ENCODE measurements around the gene NUP54. TPM values are rescaled to one million over a fixed set of nuclear protein-coding genes. Genes with fewer than 3 reads are reported as not detected.

NUP54 gene
- total RNA-seq, 6 experiments from 2014 or later, result 13.3 to 18.9 (median 14.4) TPM

DNA sequence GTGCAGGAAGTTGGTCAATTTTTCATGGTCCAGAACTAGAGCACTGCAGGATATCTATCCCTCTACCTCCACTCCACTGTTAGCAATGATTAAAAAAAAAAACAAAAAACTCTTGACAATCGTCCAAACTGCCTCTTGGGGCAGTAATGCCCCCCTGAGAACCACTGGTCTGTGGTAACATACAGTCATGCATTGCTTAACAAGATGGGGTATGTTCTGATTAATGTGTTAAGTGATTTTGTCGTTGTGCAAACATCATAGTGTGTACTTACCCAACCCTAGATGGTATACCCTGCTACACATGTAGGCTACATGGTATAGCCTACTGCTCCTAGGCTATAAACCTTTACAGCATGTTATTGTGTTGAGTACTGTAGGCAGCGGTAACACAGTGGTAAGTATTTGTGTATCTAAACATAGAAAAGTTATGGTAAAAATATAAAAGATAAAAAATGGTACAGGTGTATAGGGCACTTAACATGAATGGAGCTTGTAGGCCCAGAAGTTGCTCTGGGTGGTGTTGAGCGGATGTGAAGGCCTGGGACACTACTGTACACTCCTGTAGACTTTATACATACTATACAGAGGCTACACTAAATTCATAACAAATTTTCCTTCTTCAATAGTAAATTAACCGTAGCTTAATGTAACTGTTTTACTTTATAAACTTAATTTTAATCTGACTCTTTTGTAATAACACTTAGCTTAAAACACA, 39.6 kb downstream of the NUP54 start:
- DNase-seq (no peak), ATAC-seq (no peak)
- no peak overlapping the region for H3K4me3 ChIP-seq
- H3K27ac ChIP-seq, result no peak overlapping the region
- WGBS (ENCODE audit: insufficient coverage, low coverage, low lambda C conversion rate, missing lambda C conversion rate), result 63% methylated on average over 5 of the region's 5 CpGs
- no peaks in the 10 kb centered on the region for H3K27me3 ChIP-seq
- peaks cover 0 to 2% (median 0%) of the 10 kb centered on the region in 4 donors for H3K36me3 ChIP-seq
- intact Hi-C loops (cut with DNase I), result no loop called here
- H3K4me1 ChIP-seq, result no peaks in the 10 kb centered on the region
- TF ChIP-seq, protein P1, sequence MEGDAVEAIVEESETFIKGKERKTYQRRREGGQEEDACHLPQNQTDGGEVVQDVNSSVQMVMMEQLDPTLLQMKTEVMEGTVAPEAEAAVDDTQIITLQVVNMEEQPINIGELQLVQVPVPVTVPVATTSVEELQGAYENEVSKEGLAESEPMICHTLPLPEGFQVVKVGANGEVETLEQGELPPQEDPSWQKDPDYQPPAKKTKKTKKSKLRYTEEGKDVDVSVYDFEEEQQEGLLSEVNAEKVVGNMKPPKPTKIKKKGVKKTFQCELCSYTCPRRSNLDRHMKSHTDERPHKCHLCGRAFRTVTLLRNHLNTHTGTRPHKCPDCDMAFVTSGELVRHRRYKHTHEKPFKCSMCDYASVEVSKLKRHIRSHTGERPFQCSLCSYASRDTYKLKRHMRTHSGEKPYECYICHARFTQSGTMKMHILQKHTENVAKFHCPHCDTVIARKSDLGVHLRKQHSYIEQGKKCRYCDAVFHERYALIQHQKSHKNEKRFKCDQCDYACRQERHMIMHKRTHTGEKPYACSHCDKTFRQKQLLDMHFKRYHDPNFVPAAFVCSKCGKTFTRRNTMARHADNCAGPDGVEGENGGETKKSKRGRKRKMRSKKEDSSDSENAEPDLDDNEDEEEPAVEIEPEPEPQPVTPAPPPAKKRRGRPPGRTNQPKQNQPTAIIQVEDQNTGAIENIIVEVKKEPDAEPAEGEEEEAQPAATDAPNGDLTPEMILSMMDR (IDR thresholded peaks at IDR 0.05), result no peak
- no peak for TF ChIP-seq POLR2A (IDR thresholded peaks at IDR 0.05)
- no peaks in the 10 kb centered on the region for H3K9me3 ChIP-seq

DNA sequence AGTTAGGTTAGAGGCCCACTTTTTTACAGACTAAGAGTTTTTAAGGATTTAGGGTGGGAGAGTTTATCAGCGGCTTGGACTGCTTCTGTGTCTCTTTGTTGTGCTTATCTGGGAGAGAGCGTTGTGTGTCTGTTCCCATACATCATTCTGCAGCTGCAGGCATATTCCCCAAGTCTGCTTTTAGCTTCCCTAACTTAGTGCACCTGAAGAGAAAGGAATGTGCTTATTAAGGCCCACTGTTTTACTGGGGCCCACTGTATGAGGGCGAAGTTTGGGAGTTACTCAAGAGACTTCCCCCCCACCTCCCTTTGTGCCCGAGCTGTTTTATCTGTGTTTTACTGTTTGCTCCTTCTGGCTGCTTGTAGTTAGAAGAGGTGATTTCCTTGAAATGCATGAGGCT, 41.8 kb downstream of the NUP54 start:
- intact Hi-C loops (cut with DNase I), result no loop called here
- no peak for ATAC-seq
- Histone ChIP-seq H3K9me3 (no peaks in the 10 kb centered on the region), H3K27me3 (no peaks in the 10 kb centered on the region), H3K4me3 (no peak overlapping the region), H3K27ac (no peak overlapping the region), H3K36me3 (no peaks in the 10 kb centered on the region), H3K4me1 (no peaks in the 10 kb centered on the region)
- no peak for DNase-seq
- TF ChIP-seq, protein P1 (IDR thresholded peaks at IDR 0.05), result no peak
- TF ChIP-seq POLR2A (IDR thresholded peaks at IDR 0.05), result no peak
- whole genome bisulfite sequencing (ENCODE audit: insufficient coverage, low coverage, low lambda C conversion rate, missing lambda C conversion rate), result 75% methylated on average over 4 of the region's 4 CpGs

DNA sequence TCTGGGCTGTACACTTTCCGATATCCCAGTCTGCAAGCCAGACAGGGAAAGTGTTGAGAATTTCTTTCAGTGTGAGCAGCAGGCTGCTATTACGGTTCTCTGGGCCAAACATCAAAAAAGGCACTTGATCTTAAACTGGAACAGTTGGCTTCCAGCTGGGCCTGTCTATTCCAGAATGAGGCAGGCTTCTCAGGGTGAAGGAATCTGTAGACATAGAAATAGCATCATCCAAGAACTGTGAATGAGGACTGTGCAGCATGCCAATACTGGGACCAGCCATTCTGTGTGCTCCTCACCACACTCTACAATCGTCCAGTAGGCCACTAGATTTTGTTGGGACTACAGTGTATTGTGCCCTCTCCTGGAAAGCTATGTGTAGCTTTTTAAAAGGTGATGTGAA, 42.5 kb downstream of the NUP54 start:
- Histone ChIP-seq H3K4me1 (no peaks in the 10 kb centered on the region), H3K27ac (no peak overlapping the region), H3K36me3 (no peaks in the 10 kb centered on the region), H3K9me3 (no peaks in the 10 kb centered on the region), H3K27me3 (no peaks in the 10 kb centered on the region), H3K4me3 (no peak overlapping the region)
- DNase-seq (no peak), ATAC-seq (no peak)
- WGBS (ENCODE audit: insufficient coverage, low coverage, low lambda C conversion rate, missing lambda C conversion rate), result 71% methylated on average over 3 of the region's 3 CpGs
- intact Hi-C loops (cut with DNase I), result no loop called here
- TF ChIP-seq, protein P1 (IDR thresholded peaks at IDR 0.05), result no peak
- no peak for TF ChIP-seq POLR2A (IDR thresholded peaks at IDR 0.05)

DNA sequence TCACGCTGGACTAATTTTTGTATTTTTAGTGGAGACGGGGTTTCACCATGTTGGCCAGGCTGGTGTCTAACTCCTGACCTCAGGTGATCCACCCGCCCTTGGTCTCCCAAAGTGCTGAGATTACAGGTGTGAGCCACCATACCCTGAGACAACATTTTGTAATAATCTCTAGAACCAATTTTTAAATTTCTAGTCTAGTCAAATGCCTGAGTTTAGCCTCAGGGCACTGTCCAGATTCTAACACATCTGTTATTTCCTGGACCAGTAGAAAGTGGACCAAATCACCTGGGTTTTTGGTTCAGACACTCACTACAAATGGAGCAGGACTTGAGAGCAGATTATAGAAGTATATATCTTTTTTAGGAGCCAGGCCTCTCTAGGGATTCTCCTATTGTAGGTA, 52.1 kb downstream of the NUP54 start:
- Histone ChIP-seq H3K36me3 (no peaks in the 10 kb centered on the region), H3K27me3 (no peaks in the 10 kb centered on the region), H3K9me3 (no peaks in the 10 kb centered on the region), H3K27ac (no peak overlapping the region), H3K4me1 (no peaks in the 10 kb centered on the region), H3K4me3 (no peak overlapping the region)
- no peak for TF ChIP-seq POLR2A (IDR thresholded peaks at IDR 0.05)
- TF ChIP-seq, protein P1 (IDR thresholded peaks at IDR 0.05), result no peak
- WGBS (ENCODE audit: insufficient coverage, low coverage, low lambda C conversion rate, missing lambda C conversion rate), result 85% methylated on average over 3 of the region's 3 CpGs
- ATAC-seq (no peak), DNase-seq (no peak)
- intact Hi-C loops (cut with DNase I), result no loop called here

DNA sequence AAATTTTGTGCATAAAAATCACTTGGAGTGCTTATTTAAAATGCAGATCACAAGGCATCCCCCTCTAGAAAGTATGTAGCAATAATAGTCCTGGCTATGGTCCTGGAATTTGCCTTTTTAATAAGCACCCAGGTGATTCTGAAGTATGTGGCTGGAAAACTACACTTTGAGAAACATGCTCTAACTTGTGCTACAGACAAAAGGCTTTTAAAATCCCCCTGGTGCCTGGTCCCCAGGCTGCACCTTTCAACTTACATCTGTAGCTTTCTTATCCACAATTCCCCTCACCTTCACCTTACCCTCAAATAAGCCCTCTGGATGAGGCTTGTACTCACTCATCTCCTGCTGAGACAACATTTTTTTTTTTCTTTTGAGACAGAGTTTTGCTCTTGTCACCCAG, 52.6 kb downstream of the NUP54 start:
- DNase-seq (no peak), ATAC-seq (no peak)
- TF ChIP-seq, protein P1 (IDR thresholded peaks at IDR 0.05), result no peak
- no peak for TF ChIP-seq POLR2A (IDR thresholded peaks at IDR 0.05)
- intact Hi-C loops (cut with DNase I), result no loop called here
- Histone ChIP-seq H3K9me3 (no peaks in the 10 kb centered on the region), H3K27ac (no peak overlapping the region), H3K4me3 (no peak overlapping the region), H3K4me1 (no peaks in the 10 kb centered on the region), H3K36me3 (no peaks in the 10 kb centered on the region), H3K27me3 (no peaks in the 10 kb centered on the region)
